ENCODE measurements around the gene PLPP6. TPM values are rescaled to one million over a fixed set of nuclear protein-coding genes. Genes with fewer than 3 reads are reported as not detected.

PLPP6 gene
- total and polyA plus RNA-seq, 2 of the 13 experiments (the other 11 are each of a cell fraction or from before 2014, with no cell fraction given) = 12.1 to 15.5 TPM

DNA sequence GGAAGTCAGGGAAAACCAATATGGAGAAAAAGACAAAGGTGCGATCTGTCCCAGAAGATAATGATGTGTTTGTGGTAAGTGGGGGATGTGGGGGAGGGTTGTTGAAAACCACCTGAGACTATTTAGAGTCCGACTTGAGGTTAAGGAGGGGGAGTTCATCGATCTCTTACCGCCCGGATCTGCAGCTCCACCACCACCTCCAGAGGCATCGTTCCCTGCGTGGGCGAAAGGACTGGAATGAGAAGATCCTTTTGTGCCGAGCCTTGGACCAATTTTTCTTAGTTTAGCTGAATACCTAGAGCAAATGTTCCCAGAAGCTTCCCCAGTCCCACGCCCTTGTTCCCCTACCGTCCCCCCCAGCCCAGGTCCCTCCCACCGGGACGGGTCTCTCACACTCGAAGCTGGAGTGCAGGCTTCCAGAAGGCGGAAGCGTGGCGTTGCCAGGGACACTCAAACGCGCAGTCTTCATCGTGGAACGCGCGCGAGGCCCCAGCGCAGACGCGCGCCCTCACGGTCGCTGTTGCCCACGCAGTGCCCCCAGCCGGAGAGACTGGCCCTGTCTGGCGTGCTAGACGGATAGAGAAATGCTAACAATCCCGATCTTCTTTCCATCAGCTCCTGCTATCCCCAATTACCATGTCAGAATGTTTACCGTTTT lies 4.1 kb downstream of the PLPP6 start, which contains the start of gene SPATA6L (continued):
- TF ChIP-seq, protein P1, sequence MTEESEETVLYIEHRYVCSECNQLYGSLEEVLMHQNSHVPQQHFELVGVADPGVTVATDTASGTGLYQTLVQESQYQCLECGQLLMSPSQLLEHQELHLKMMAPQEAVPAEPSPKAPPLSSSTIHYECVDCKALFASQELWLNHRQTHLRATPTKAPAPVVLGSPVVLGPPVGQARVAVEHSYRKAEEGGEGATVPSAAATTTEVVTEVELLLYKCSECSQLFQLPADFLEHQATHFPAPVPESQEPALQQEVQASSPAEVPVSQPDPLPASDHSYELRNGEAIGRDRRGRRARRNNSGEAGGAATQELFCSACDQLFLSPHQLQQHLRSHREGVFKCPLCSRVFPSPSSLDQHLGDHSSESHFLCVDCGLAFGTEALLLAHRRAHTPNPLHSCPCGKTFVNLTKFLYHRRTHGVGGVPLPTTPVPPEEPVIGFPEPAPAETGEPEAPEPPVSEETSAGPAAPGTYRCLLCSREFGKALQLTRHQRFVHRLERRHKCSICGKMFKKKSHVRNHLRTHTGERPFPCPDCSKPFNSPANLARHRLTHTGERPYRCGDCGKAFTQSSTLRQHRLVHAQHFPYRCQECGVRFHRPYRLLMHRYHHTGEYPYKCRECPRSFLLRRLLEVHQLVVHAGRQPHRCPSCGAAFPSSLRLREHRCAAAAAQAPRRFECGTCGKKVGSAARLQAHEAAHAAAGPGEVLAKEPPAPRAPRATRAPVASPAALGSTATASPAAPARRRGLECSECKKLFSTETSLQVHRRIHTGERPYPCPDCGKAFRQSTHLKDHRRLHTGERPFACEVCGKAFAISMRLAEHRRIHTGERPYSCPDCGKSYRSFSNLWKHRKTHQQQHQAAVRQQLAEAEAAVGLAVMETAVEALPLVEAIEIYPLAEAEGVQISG (CRISPR knock-in tag; IDR thresholded peaks at IDR 0.05) = peak; percentile 43; the same call in 1 of the 2 replicates
- TF ChIP-seq, protein P2, sequence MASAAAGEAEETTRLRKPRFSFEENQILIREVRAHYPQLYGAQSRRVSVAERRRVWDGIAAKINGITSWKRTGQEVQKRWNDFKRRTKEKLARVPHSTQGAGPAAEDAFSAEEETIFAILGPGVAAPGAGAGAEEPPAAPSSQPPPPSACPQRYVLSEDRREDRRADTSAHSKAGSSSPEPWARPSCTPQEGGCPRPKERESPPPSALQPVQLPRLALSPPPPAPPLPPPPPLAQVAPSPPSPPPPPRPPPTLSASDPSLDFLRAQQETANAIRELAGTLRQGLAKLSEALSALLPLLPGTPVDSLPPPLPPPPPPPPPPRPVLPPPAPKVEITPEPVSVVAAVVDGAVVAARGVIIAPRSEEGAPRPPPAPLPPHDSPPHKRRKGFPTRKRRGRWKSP (CRISPR knock-in tag; IDR thresholded peaks at IDR 0.05) = peak; percentile 52; the same call in 1 of the 2 replicates
- TF ChIP-seq, protein P3, sequence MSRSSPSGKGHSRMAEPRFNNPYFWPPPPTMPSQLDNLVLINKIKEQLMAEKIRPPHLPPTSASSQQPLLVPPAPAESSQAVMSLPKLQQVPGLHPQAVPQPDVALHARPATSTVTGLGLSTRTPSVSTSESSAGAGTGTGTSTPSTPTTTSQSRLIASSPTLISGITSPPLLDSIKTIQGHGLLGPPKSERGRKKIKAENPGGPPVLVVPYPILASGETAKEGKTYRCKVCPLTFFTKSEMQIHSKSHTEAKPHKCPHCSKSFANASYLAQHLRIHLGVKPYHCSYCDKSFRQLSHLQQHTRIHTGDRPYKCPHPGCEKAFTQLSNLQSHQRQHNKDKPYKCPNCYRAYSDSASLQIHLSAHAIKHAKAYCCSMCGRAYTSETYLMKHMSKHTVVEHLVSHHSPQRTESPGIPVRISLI (CRISPR knock-in tag; IDR thresholded peaks at IDR 0.05; ENCODE audit: borderline replicate concordance) = 0 out of 2 replicates have a peak, but pooled peaks have one; percentile 13
- TF ChIP-seq, protein P4, sequence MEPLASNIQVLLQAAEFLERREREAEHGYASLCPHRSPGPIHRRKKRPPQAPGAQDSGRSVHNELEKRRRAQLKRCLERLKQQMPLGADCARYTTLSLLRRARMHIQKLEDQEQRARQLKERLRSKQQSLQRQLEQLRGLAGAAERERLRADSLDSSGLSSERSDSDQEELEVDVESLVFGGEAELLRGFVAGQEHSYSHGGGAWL (CRISPR knock-in tag; IDR thresholded peaks at IDR 0.05) = peak; percentile 57; the same call in 1 of the 2 replicates
- TF ChIP-seq FOSL2 (CRISPR knock-in tag; IDR thresholded peaks at IDR 0.05) (peak; percentile 36; the same call in 1 of the 2 replicates), ARID2 (CRISPR knock-in tag; IDR thresholded peaks at IDR 0.05; ENCODE audit: borderline replicate concordance) (0 out of 2 replicates have a peak, but pooled peaks have one; percentile 47), MEIS1 (CRISPR knock-in tag; IDR thresholded peaks at IDR 0.05; ENCODE audit: borderline replicate concordance) (no peak), FOXK2 (IDR thresholded peaks at IDR 0.05) (no peak), HDAC2 (CRISPR knock-in tag; IDR thresholded peaks at IDR 0.05) (peak; percentile 44; the same call in 1 of the 2 replicates), MXD4 (CRISPR knock-in tag; IDR thresholded peaks at IDR 0.05) (peak; percentile 73), BORCS8-MEF2B (CRISPR knock-in tag; IDR thresholded peaks at IDR 0.05) (peak; percentile 58; the same call in 1 of the 2 replicates), TGIF2 (CRISPR knock-in tag; IDR thresholded peaks at IDR 0.05) (0 out of 2 replicates have a peak, but pooled peaks have one; percentile 31), NFIB (CRISPR knock-in tag; IDR thresholded peaks at IDR 0.05; ENCODE audit: borderline replicate concordance) (no peak), SRSF1 (optimal IDR thresholded peaks at IDR 0.05; ENCODE audit: low read depth, low read length) (no peak), SALL1 (CRISPR knock-in tag; IDR thresholded peaks at IDR 0.05) (peak; percentile 77), ZBTB7B (CRISPR knock-in tag; IDR thresholded peaks at IDR 0.05) (peak; percentile 67; the same call in 1 of the 2 replicates)
- TF ChIP-seq, protein P5, sequence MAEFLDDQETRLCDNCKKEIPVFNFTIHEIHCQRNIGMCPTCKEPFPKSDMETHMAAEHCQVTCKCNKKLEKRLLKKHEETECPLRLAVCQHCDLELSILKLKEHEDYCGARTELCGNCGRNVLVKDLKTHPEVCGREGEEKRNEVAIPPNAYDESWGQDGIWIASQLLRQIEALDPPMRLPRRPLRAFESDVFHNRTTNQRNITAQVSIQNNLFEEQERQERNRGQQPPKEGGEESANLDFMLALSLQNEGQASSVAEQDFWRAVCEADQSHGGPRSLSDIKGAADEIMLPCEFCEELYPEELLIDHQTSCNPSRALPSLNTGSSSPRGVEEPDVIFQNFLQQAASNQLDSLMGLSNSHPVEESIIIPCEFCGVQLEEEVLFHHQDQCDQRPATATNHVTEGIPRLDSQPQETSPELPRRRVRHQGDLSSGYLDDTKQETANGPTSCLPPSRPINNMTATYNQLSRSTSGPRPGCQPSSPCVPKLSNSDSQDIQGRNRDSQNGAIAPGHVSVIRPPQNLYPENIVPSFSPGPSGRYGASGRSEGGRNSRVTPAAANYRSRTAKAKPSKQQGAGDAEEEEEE (CRISPR knock-in tag; IDR thresholded peaks at IDR 0.05; ENCODE audit: borderline replicate concordance) = peak; percentile 48; the same call in 1 of the 2 replicates
- TF ChIP-seq, protein P6, sequence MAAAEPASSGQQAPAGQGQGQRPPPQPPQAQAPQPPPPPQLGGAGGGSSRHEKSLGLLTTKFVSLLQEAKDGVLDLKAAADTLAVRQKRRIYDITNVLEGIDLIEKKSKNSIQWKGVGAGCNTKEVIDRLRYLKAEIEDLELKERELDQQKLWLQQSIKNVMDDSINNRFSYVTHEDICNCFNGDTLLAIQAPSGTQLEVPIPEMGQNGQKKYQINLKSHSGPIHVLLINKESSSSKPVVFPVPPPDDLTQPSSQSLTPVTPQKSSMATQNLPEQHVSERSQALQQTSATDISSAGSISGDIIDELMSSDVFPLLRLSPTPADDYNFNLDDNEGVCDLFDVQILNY (CRISPR knock-in tag; conservative IDR thresholded peaks at IDR 0.05) = no peak
- TF ChIP-seq, protein P7, sequence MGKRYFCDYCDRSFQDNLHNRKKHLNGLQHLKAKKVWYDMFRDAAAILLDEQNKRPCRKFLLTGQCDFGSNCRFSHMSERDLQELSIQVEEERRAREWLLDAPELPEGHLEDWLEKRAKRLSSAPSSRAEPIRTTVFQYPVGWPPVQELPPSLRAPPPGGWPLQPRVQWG (CRISPR knock-in tag; IDR thresholded peaks at IDR 0.05; ENCODE audit: borderline replicate concordance, low read depth) = no peak

Measured in HepG2 (cell line).